ENCODE measurements around the gene EEPD1. TPM values are rescaled to one million over a fixed set of nuclear protein-coding genes. Genes with fewer than 3 reads are reported as not detected.
A peak's percentile ranks its signal among the peaks of the same experiment; 100 is the strongest.
"Not testable (repeated sequence)": the region's sequence is repeated elsewhere in the genome, so short reads cannot be mapped to it uniquely, and the experiment has no call there.

Gene EEPD1
- total and polyA plus RNA-seq, 2 donors (not counting 3 experiments of a cell fraction or from before 2014, with no cell fraction given), result 0.40 to 0.42 TPM

DNA sequence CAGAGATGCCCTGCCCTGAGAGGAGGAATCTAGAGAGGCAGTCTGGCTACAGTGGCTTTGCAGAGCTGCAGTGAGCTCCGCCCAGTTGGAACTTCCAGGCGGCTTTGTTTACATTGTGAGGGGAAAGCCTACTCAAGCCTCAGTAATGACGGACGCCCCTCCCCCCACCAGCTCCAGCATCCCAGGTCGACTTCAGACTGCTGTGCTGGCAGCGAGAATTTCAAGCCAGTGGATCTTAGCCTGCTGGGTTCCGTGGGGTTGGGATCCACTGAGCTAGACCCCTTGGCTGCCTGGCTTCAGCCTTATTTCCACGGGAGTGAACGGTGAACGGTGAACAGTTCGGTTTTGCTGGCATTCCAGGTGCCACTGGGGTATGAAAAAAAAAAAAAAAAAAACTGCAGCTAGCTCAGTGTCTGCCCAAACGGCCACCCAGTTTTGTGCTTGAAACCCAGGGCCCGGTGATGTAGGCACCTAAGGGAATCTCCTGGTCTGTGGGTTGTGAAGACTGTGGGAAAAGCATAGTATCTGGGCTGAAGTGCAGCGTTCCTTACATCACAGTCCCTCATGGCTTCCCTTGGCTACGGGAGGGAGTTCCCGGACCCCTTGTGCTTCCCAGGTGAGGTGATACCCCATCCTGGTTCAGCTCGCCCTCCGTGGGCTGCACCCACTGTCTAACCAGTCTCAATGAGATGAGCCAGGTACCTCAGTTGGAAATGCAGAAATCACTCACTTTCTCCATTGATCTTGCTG, 105.6 kb downstream of the EEPD1 start:
- H3K9me1 ChIP-seq (replicated peaks; ENCODE audit: control insufficient read depth, extremely low read depth, insufficient read depth, low read length); H2AFZ ChIP-seq (ENCODE audit: low read depth, low read length); H3K4me2 ChIP-seq (ENCODE audit: insufficient read depth, low read length); H4K20me1 ChIP-seq (replicated peaks; ENCODE audit: control insufficient read depth, extremely low read depth, insufficient read depth, low read length); intact Hi-C loops (cut with micrococcal nuclease); BruUV-seq (replicated peaks); dilution Hi-C loops (cut with MboI; ENCODE audit: extremely low pct_ligation_motif_present, low sequenced_read_pairs); H3K79me2 ChIP-seq (ENCODE audit: control insufficient read depth, insufficient read depth, low read length); H3K36me3 ChIP-seq (ENCODE audit: control insufficient read depth in 2 of 2, extremely low read depth in 1 of 2, insufficient read depth in 2 of 2, low read length in 2 of 2); H3K27me3 ChIP-seq (ENCODE audit: control insufficient read depth in 2 of 2, insufficient read depth in 2 of 2, low read length in 2 of 2); H3K4me1 ChIP-seq (ENCODE audit: control insufficient read depth, extremely low read depth, insufficient read depth, low read length); POLR2A ChIA-PET; H3K27ac ChIP-seq (ENCODE audit: insufficient read depth, low read depth, low read length); H3K9me3 ChIP-seq (replicated peaks; ENCODE audit: control insufficient read depth, insufficient read depth, low read length); H3K4me3 ChIP-seq (replicated peaks in 1 of 3; ENCODE audit: insufficient read depth in 1 of 3, low read depth in 1 of 3, low read length in 3 of 3); H3K9ac ChIP-seq (replicated peaks; ENCODE audit: extremely low read depth, insufficient read depth, low read length): not testable (repeated sequence)
- CTCF ChIA-PET, result interaction anchor here (0.8 to 1.2 kb wide), 3 partner anchors 60 to 283 kb away, joined by 3 read pairs; no protein-coding TSS in a partner anchor
- FAIRE-seq, result peak; percentile 8
- peak; percentile 38 for DNase-seq (ENCODE audit: low read depth, low spot score)

DNA sequence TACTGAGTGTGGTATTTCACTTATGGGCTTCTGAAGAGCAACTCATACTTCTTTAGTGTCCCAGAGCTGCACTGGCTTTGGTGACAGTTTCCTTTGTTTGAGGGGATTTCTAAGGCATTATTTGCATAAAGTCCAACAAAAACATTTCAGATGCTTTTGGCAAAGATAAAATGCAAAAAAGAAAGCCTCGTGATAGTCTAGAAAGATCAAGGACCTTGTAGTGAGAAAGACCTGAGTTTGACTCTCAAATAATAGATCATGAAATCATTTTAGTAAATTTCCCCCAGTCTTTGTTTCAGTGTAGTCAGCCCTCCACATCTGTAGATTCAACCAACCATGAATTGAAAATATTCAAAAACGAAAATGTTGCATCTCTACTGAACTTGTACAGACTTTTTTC, 107.4 kb downstream of the EEPD1 start:
- FAIRE-seq (no peak), DNase-seq (ENCODE audit: low read depth, low spot score) (no peak)
- no peak overlapping the region for H3K4me3 ChIP-seq (replicated peaks in 1 of 3; ENCODE audit: insufficient read depth in 1 of 3, low read depth in 1 of 3, low read length in 3 of 3)
- H3K4me2 ChIP-seq (ENCODE audit: insufficient read depth, low read length), result no peak overlapping the region
- ChIA-PET CTCF (no interaction called here), POLR2A (no interaction called here)
- dilution Hi-C loops (cut with MboI; ENCODE audit: extremely low pct_ligation_motif_present, low sequenced_read_pairs), result no loop called here
- no peaks in the 10 kb centered on the region for H3K36me3 ChIP-seq (ENCODE audit: control insufficient read depth in 2 of 2, extremely low read depth in 1 of 2, insufficient read depth in 2 of 2, low read length in 2 of 2)
- no peaks in the 10 kb centered on the region for H3K9me3 ChIP-seq (replicated peaks; ENCODE audit: control insufficient read depth, insufficient read depth, low read length)
- H4K20me1 ChIP-seq (replicated peaks; ENCODE audit: control insufficient read depth, extremely low read depth, insufficient read depth, low read length), result no peaks in the 10 kb centered on the region
- H3K27me3 ChIP-seq (ENCODE audit: control insufficient read depth in 2 of 2, insufficient read depth in 2 of 2, low read length in 2 of 2), result peaks cover under 1 to 3% of the 10 kb centered on the region in 2 experiments
- no TSS peak for BruUV-seq (replicated peaks)
- no peaks in the 10 kb centered on the region for H3K79me2 ChIP-seq (ENCODE audit: control insufficient read depth, insufficient read depth, low read length)
- no peaks in the 10 kb centered on the region for H3K4me1 ChIP-seq (ENCODE audit: control insufficient read depth, extremely low read depth, insufficient read depth, low read length)
- no peaks in the 10 kb centered on the region for H3K9me1 ChIP-seq (replicated peaks; ENCODE audit: control insufficient read depth, extremely low read depth, insufficient read depth, low read length)
- intact Hi-C loops (cut with micrococcal nuclease), result no loop called here
- no peak overlapping the region for H3K9ac ChIP-seq (replicated peaks; ENCODE audit: extremely low read depth, insufficient read depth, low read length)
- H3K27ac ChIP-seq (ENCODE audit: insufficient read depth, low read depth, low read length), result no peak overlapping the region
- H2AFZ ChIP-seq (ENCODE audit: low read depth, low read length), result no peak overlapping the region
- TF ChIP-seq, protein P1, sequence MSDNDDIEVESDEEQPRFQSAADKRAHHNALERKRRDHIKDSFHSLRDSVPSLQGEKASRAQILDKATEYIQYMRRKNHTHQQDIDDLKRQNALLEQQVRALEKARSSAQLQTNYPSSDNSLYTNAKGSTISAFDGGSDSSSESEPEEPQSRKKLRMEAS (IDR thresholded peaks at IDR 0.05; ENCODE audit: insufficient read depth, insufficient read length), result no peak
- TF ChIP-seq, protein P2, sequence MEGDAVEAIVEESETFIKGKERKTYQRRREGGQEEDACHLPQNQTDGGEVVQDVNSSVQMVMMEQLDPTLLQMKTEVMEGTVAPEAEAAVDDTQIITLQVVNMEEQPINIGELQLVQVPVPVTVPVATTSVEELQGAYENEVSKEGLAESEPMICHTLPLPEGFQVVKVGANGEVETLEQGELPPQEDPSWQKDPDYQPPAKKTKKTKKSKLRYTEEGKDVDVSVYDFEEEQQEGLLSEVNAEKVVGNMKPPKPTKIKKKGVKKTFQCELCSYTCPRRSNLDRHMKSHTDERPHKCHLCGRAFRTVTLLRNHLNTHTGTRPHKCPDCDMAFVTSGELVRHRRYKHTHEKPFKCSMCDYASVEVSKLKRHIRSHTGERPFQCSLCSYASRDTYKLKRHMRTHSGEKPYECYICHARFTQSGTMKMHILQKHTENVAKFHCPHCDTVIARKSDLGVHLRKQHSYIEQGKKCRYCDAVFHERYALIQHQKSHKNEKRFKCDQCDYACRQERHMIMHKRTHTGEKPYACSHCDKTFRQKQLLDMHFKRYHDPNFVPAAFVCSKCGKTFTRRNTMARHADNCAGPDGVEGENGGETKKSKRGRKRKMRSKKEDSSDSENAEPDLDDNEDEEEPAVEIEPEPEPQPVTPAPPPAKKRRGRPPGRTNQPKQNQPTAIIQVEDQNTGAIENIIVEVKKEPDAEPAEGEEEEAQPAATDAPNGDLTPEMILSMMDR (IDR thresholded peaks at IDR 0.05; ENCODE audit: extremely low read depth in 1 of 2, insufficient read depth in 1 of 2, low read depth in 1 of 2, low read length in 2 of 2), result no peak
- TF ChIP-seq GATA2 (IDR thresholded peaks at IDR 0.05; ENCODE audit: insufficient read depth, insufficient read length, low read depth, low read length) (no peak), POLR2AphosphoS5 (IDR thresholded peaks at IDR 0.05; ENCODE audit: insufficient read depth, low read depth, low read length) (no peak), JUN (IDR thresholded peaks at IDR 0.05; ENCODE audit: borderline replicate concordance, insufficient read depth, insufficient read length, low read depth) (no peak), EZH2 (IDR thresholded peaks at IDR 0.05; ENCODE audit: borderline replicate concordance, low read depth, low read length, severe bottlenecking) (no peak), FOS (IDR thresholded peaks at IDR 0.05; ENCODE audit: borderline replicate concordance, insufficient read depth, low read length) (no peak), POLR2A (IDR thresholded peaks at IDR 0.05; ENCODE audit: low read depth, low read length) (no peak), MYC (IDR thresholded peaks at IDR 0.05; ENCODE audit: low read depth, low read length) (no peak)
